GM19193 (cell line): ENCODE data around the gene SPATA32.

Experiments used
- POLR2A ChIP-seq: IDR thresholded peaks from 4 replicates; pipeline ENCODE4 v1.6.1; 2011; ENCODE audit not compliant: insufficient read depth, insufficient read length; ENCODE audit errors: extremely low read depth

Gene SPATA32

GRCh38 chr17:45246861-45247428 is 14.9 kb downstream of the SPATA32 start:
- TF ChIP-seq POLR2A, result no peak

DNA sequence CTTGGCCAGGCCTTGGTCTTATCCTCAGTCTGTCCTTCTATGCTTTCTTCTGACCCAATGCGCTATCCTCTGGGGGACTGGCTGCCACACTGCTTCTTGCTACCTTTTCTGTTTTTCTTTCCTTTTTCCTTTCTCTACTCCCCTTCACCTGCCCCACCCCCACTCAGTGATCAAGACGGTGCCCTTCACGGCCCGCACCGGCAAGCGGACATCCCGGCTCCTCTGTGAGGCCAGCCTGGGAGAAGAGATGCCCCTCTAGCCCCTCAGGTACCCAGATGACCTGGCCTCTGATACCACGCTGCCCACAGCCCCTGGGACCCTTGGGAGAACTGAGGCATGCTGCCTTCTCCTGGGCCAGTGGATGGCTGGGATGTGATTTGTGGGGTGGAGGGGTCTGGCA is 15.6 kb downstream of the SPATA32 start:
- TF ChIP-seq POLR2A, result no peak

DNA sequence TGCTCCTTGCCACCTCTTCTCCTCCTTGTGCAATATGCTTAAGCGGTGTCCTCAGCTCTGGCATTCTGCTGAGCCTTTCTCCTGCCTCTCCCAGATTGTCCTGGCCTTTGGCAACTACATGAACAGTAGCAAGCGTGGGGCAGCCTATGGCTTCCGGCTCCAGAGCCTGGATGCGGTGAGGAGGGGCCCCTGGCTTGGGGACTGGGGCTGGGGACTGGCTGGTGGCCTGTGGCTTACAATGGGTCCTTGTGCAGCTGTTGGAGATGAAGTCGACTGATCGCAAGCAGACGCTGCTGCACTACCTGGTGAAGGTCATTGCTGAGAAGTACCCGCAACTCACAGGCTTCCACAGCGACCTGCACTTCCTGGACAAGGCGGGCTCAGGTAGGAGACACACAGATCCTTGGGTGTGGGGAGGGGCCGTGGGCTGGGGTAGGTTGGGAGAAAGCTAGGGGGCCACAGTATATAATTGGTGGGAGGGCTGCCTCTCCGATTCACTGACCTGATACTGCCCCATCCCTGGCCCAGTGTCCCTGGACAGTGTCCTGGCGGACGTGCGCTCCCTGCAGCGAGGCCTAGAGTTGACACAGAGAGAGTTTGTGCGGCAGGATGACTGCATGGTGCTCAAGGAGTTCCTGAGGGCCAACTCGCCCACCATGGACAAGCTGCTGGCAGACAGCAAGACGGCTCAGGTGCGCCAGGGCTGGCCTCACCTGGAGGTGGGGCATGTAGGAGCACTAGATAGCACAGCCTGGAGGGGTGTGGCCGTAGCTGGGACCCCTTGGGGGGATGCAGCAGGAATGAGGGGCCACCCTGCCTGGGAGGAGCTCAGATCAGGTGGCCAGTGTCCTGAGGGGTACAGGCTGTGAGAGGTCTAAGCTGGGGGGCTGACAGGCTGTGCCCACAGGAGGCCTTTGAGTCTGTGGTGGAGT is 16.9 kb downstream of the SPATA32 start:
- TF ChIP-seq POLR2A, result peak; percentile 13

- TF ChIP-seq POLR2A, result no peak
These were observed 18.1 kb downstream of the SPATA32 start for GRCh38 chr17:45243750-45244149.

DNA sequence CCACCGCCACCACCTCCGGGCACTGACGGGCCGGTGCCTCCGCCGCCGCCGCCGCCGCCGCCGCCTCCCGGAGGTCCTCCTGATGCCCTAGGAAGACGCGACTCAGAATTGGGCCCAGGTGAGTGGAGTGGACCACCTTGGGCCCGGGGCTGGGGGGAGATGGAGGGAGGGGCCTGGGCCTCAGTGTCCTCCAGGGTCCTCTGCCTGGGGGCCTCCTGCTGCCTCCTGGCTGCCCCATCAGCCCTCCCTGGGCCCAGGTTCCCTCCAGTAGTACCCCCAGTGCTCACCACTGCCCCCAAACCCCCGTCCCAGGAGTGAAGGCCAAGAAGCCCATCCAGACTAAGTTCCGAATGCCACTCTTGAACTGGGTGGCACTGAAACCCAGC is 19.9 kb downstream of the SPATA32 start:
- TF ChIP-seq POLR2A, result no peak

GRCh38 chr17:45241328-45242028 is 20.4 kb downstream of the SPATA32 start:
- TF ChIP-seq POLR2A, result no peak

DNA sequence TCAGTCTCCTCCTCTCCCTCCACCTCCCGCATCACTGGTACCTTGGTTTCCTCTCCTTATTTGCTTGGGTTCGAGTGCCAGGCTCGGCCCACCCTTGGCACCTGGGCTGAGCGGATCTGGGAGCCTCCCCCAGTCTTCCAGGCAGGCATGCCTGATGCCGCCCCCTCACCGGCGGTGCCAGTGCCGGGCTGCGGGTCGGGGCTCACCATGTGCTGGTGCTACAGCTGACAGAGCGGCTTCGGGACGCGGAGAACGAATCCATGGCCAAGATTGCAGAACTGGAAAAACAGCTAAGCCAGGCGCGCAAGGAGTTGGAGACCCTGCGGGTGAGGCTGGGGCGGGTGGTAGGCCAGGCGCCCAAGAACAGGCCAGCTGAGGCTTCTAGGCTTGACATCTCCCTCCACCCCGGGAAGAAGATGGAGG is 21.0 kb downstream of the SPATA32 start:
- no peak for TF ChIP-seq POLR2A

GRCh38 chr17:45238155-45238774 is 23.6 kb downstream of the SPATA32 start:
- TF ChIP-seq POLR2A, result peak; percentile 8

- TF ChIP-seq POLR2A, result no peak
These were observed 24.2 kb downstream of the SPATA32 start for GRCh38 chr17:45237686-45238085.

GRCh38 chr17:45236282-45236606 is 25.6 kb downstream of the SPATA32 start:
- no peak for TF ChIP-seq POLR2A

DNA sequence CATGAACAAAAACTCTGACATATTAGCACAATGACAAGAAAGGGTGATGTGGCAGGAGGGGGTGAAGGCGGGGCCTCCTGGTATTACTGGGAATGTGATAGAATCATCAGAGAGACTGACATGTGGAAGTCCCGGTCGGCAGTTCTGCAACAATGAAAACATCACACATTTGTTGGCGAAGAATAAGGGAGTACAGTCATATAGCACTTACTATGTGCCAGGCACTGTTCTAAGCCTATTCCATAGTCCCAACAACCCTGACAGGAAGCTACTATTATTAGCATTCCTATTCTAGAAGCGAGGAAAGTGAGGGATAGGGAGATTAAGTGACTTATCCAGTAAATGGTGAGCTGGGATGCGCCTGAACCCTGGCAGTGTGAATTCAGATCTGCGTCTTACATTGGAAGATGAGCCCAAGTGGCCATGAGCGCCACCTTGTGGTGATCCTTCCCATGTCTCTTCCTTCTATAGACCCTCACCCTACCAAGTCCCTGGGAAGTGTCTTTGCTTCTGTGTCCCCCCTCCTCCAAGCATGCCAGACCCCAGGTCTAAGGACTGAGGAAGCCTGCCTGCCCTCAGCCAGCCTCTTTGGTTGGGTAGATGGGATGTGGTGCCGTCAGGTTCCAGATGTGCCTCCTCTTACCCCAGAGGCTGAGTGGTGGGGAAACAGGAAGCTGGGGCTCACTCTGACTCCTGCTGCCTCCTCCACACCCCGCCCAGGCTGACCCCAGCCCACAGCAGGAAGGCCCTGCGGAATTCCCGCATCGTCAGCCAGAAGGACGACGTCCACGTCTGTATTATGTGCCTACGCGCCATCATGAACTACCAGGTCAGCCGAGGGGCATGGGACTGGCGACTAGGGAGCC is 26.2 kb downstream of the SPATA32 start:
- TF ChIP-seq POLR2A, result no peak

- TF ChIP-seq POLR2A, result no peak
These were observed 27.1 kb downstream of the SPATA32 start for GRCh38 chr17:45234641-45235415.

- no peak for TF ChIP-seq POLR2A
These were observed 28.4 kb downstream of the SPATA32 start for GRCh38 chr17:45233423-45233924.
